NCI-H82 (cell line): Measurements from ENCODE around the gene VPS37B.
"Not testable (repeated sequence)": the region's sequence is repeated elsewhere in the genome, so short reads cannot be mapped to it uniquely, and the experiment has no call there.

ENCODE experiments used
- DNase-seq: peaks from one replicate; lab custom pipeline; 2025; lab: John Stamatoyannopoulos, UW

Gene VPS37B

DNA sequence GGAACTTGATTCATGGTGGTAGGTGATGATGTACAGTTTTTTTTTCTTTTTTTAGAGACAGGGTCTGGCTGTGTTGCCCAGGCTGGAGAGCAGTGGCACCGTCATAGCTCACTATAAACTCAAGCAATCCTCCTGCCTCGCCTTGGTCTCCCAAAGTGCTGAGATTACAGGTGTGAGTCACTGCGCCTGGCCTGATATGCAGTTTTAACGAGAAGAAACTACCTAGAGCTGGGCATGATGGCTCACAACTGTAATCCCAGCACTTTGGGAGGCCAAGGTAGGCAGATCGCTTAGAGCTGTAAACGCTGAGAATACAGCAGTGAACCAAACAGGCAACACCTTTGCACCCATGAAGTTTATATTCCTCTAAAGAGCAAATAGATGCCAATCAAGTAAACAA, 13.0 kb upstream of the VPS37B start:
- peak; percentile 27 for DNase-seq

DNA sequence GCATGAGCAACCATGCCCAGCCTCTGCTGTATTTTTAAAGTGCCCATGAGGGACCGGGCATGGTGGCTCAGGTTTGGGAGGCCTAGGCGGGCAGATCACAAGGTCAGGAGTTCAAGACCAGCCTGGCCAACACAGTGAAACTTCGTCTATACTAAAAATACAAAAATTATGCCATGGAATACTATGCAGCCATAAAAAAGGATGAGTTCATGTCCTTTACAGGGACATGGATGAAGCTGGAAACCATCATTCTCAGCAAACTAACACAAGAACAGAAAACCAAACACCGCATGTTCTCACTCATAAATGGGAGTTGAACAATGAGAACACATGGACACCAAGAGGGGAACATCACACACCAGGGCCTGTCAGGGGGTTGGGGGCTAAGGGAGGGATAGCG, 9.3 kb upstream of the VPS37B start:
- DNase-seq: not testable (repeated sequence)

DNA sequence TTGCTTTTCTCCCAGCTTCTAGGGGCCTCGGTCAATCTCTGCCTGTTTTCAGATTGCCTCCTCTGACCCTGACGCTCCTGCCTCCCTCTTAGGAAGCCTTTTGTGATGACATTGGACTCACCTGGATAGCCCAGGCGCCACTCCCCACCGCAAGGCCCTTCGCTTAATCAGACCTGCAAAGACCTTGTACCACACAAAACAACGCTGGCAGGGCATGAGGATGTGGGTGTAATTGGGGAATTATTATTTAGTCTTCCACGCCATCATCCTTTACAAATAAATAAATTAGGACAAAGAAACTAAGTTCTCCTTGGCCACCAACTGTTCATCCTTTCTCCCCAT, 7.7 kb upstream of the VPS37B start:
- DNase-seq: no peak

DNA sequence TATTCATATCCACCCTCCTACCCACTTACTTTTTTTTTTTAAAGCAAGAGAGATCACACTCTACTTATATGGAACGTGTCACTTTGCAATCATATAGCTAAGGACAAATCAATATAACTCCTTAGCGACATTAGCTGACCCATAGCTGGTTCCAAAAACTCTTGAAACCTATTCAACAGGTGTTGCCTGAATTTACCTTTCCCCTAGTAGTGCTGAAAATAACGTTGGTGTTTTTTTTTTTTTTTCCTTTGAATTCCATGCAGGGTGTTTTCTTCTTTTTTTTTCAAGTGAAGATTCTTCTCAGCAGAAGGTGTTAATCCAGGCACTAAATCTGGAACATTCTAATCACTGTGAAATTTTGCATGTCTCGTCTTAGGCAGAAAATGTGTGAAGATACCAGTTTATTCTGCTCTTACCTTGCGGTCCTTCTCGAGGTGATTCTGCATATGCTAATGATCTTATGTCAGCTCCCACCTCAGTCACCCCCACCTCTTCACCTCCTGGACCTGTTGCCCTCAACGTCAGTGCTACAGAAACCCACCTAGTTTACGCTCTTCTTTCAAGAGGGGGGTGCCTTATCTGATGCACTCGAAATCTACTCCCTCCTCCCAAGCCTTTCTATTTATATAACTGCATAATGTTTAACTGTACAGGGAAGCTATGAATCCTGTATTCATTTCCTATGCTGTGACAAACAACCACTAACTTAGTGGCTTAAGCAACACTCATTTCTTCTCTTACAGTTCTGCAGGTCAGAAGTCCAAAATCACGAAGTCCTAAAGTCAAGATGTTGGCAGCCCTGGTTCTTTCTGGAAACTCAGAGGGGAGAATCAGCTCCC, 7.1 kb upstream of the VPS37B start:
- DNase-seq: no peak

DNA sequence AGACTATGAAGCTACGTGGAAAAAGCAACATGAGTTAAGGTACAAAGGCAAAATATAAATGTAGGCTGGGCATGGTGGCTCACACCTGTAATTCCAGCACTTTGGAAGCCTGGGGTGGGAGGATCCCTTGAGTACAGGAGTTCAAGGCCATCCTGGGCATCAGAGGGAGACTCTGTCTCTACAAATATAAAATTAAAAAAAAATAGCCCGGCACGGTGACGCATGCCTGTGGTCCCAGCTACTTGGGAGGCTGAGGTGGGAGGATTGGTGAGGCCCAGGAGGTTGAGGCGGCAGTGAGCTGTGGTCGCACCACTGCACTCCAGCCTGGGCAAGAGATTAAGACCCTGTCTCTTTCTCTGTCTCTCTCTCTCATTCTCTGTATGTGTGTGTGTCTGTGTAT, 4.0 kb upstream of the VPS37B start:
- no peak for DNase-seq

DNA sequence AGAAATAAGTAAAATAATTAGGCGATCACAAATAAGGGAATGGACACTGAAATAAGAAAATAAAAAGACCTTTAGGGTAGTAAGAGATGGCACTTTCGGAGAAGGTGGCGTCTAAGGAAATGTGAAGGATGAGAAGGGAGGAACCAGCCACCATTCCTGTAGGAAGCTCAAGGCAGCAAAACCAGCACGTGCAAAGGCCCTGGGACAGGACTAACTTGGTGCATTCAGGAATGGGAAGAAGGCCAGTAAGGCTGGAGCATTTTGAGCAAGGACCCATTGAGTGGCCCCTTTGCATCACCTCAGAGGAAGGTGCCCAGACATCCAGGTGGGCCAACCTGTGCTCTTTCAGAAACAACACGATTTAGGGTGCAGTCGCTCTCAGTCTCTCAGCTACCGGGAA, 738 bp upstream of the VPS37B start:
- no peak for DNase-seq

DNA sequence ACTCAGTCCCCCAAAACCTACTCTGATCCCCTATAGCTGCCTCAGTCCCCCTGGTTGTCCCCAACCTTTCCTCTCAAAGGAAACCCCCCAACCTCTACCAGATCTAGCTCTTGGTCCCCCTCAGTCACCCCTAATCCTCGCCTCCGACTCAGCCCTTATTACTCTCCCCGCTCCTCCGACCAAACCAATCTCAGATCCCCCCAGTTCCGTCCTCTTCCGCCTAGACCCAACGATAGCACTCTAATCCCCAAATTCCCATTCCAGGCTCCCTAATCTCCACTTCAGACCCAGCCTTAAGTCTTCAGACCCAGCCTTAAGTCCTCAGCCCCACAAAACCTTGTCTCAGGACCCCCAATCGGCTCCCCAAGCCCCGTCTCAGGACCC, 612 bp downstream of the VPS37B start:
- DNase-seq: peak; percentile 73

DNA sequence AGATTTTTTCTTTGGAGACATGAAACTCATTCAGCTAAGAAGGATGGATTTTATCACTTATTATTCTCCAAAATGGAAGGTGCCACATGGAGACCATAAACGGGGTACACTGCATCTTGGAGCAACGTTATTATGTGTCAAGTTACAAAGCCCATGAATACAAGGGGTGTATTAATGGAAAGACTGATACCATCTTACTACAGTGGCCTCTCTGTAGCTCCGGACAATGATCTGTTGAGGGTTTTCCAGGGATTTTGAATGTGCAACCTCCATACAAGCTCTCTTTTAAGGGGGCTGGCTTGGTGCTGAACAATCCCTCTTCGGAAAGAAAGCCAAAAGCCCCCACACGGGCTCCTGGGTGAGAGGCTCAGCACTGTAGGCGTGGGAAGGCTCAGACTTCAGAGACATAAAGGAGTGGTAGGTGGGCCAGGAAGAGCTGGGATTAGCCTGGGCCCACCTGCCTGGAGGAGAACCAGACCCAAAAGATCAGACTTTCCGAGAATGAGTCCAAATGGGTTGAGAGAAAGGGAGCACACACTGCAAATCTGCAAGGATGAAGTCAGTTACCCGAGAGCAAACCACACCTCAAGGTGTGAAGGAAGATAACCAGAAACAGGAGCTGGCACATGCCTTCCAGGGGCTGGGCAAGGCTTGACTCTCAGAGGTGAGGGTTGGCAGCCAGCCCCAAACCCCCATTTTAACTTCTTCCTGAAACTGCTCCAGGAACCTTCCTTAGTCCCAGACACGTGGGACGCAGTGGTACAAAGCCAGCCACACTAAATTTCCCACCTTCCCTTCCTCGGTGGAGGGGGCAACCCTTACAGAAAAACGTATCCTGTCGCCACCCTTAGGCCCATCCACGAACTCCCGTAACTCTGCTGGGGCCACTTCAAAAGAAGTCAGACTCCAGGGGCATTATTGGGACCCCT, 1.5 kb downstream of the VPS37B start:
- peak; percentile 60 for DNase-seq

DNA sequence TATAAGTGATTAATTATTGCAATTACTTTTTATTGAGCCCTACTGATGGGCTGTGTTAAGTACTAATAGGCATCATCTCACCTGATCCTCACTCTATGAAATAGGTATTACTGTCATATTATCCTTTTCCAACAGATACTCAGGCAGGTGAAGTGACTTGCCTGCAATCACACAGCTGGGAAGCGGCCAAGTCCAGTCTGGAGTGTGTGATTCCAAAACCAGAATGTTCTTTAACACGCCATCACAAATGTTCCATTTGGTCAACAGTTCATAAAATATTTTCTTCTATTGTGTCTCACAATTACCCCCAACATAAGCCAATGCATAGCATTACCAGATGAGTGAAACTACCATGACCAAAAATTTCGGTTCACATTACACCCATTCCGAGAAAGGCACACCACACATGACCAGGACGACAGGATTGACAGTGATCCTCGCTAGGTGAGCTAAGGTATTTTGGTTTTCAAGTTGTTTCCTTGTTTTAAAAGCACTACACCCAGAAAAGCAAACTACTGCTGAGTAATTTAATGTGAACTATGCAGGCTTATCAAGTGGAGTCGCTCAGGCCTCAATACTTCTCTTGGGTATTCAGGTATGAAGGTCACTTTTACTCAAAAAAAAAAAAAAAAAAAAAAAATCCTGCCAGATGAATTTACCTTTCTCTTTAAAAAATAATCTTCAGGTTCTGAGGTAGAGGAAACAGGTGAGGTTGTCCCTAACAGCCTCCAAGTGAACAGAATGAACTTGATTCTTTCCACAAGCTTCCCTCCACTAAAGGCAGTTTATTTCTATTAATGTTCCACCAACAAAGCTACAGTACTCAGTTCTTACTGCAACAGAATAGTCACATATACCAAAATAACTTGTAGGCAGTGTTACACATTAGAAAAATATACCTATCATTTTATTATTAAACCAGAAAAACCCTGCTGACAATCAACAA, 2.4 kb downstream of the VPS37B start:
- no peak for DNase-seq

DNA sequence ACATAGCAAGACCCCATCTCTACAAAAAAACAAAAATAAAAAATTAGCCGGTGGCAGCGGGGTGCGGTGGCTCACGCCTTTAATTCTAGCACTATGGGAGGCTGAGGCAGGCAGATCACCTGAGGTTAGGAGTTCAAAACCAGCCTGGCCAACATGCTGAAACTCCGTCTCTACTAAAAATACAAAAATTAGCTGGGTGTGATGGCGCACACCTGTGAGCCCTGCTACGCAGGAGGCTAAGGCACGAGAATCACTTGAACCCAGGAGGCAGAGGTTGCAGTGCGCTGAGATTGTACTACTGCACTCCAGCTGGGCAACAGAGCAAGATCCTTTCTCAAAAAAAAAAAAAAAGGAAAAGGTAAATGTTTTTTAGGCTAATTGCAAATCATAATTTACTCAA, 3.2 kb downstream of the VPS37B start:
- DNase-seq: not testable (repeated sequence)

DNA sequence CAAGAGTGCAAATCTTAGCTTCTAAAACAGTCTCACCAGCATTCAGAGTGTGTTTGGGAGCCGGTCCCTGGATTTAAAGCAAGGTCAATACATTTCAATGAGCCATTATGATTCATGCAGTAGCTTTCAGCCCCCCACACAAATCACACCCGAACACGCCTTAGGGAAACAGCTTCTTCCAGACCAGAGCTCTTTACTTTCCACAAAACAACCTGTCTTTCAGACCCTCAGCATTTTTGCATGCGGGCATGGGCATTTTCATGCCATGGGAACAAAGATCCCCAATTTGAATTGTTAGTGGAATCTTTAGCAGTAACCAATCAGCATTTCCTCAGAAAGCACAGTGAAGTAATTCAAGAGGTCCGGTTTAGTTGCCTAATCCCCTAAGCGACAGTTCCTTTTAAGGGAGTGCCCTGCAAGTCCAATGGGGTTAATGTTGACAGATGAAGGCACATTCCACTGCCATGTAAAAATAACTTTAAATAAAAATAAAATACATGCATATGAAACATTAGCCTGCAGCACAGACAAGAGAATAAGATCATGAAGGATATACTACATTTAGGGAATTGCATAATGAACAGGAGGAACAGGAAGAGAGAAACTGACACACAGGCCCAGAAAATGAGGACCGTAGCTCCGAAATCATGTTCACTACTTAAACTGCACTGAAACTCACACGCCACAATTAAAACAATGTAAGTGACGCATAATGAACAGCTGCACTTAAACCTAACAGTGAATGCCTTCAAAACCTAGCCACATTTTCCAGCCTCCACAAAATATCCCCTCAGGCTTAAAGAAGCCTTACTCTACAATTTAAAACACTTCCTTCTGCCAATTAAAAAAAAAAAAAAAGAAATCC, 4.0 kb downstream of the VPS37B start:
- peak; percentile 65 for DNase-seq

DNA sequence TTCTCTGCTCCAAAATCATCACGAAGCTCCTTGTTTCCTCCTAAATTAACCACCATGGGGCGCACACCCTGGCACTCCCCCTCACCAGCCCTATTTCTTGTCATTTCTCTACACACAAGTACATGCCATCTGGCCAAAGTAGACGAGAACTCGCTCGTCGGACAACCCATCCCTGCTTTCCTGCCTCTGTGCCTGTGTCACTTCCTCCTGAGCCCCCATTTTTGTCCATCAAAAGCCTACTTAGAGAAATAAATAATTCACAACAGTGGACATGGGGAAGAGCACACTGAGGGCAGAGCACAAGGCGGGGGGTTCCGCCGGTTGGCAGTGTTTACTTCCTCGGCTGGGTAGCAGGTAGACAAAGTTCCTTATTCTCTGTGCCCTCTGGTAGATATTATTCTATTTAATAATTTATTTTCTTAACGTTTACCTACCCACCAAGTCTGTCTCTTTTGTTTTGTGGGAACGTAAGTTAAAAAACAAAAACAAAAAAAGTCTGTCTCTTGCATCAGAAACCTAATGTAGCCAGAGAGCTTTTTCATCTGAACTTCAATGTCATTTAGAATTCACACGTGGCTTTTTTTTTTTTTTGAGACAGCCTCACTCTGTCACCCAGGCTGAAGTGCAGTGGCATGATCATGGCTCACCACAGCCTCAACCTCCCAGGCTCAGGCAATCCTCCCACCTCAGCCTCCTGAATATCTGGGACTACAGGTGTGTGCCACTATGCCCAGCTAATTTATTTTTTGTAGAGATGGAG, 6.0 kb downstream of the VPS37B start:
- no peak for DNase-seq

DNA sequence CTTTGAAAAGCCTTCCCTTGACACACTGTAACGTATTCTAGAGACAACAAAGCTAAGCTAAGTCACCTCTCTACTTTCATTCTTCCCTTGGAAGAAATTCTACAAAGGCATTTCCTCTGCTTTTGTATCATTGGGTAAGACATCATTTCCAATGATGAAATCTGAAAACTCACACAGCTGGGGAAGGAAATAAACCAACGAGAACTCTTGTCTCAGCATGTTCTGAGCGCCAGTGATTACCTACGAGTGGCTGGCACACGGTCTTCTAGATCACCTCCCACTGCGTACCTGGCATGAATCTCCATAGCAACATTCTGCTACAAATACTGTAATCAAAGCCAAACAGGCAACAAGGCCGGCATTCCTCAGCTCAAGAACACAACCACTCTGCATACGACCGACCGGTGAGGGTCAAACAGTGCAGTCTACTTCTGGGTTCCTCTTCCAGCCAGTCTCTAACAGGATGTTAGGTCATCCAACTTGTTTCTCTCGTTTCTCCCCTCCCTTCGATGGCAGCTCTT, 7.6 kb downstream of the VPS37B start:
- no peak for DNase-seq

DNA sequence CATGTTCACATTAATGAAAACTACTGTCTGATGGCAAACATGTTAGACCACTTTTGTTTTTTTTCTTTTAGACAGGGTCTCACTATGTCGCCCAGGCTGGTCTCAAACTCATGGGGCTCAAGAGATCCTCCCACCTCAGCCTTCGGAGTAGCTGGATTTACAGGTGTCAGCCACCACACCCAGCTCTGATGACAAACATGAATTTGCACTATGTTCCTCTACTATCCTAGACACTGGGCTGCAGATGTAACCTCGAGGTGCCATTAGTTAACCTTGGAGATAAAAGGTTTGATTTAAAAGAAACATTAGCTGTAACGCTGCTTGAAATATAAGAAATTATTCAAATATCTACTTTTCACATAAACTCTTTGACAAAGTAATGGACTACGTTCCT, 8.1 kb downstream of the VPS37B start:
- DNase-seq: no peak

DNA sequence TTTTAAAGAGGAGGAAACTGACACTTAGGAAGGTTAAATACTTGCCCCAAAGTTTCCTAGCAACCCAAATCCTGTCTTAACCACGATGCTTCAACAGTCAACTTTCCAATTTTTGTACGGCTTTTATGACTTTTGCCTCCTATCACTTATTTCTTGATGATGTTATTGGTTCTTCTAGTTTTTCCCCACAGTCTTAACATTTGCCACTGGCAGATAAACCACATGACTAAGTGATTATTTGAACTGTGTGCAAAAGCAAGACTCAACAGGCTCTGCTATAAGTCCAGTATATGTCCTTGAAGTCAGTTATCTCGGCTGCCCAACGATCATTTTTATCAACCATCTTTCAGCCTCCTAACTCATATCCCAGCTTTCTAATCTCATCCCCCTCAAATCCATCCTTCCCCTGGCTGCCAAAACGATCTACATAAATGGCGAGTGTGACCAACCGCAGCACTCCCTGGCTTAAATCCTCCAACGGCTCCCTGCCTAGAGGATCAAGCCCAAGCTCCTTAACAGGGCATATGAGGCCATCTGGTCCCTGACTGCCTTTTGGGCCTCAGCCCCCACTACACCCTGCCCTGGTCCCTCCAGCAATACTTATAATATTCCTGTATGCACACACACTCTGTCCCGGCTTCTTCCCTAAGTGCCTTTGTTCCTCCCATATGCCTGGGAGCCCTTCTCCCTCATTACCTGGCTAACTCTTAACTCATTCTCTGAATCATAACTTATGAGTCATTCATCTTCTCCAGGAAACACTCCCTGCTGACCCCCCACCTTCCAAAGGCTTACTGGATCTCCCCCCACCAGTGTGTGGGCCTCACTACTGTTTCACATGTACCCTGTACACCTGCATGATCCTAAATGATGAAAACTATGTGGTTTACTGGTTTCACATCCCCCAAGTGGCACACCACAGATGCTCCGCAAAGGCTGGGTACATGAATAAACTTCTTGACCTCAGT, 8.8 kb downstream of the VPS37B start:
- DNase-seq: peak; percentile 99

DNA sequence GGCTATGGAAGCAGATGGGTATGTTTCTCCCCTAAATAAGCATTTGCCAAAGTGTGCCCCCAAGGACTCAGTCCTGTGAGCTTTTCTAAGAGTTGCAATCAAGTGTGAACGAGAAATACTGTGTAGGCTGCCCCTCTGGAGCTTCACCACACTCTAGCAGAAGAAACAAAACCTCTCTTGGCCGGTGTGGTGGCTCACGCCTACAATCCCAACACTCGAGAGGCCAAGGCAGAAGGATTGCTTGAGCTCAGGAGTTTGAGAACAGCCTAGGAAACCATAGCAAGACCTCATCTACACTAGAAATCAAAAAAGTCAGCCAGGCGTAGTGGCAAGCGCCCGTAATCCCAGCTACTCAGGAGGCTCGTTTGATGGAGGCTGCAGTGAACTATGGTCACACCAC, 9.8 kb downstream of the VPS37B start:
- peak; percentile 62 for DNase-seq

DNA sequence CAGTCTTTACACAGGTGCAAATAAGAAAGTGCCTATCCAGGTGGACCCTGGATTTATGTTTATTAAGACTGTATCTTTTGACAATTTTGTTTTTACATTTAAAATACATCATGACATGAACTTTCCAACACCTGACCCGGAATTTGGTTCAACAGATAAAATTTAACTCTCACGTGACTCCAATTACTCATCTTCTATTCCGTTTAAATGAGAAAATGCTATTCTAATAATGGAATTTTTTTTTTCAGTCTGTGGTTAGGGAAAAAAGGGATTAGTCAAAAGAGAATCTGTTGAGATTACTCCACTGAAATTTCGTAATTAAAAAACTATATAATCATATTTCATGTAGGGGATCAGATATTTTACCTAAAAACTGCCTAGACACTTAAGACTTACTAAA, 11.1 kb downstream of the VPS37B start:
- no peak for DNase-seq

DNA sequence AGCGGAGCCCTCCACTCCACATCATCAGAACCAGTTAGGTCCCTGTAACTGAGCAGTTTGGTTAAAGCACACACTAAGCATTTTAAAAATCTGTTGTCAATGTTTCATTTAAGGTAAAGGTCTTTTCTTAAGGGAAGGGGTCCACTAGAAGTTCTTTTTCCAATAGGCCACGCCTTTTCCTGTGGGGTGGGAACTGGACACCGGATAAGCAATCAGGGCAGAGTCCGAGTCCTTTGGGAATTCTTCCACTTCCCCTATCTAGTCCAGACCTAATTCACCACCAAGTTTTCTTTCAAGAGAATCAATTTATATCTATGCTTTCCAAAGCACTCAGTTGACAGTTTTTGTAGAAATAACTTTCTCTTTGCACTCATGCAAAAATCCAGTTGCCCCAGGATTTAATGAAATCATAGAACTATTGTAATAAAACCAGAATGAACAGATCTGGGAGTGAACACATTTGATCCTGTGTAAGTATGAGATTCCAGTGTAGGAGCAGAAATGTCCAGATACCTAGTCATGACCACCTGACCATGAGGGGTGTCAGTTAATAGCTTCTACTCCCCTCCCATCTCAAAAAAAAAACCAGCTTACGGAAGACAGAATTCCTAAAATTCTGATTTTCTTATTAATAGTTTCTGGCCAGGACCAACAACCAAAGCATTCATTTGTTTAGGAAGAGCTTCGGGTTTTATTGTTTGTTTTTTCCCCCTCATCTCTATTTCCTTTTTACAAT, 11.7 kb downstream of the VPS37B start:
- DNase-seq: no peak
